DMS153 treated with DMSO at 0.1 percent for 48 hours (cell line): ENCODE results near the gene NTRK3.

Source experiments
- DNase-seq: peaks from one replicate; lab custom pipeline; 2025; ENCODE audit not compliant: unreplicated experiment; lab: John Stamatoyannopoulos, UW

NTRK3 gene

GRCh38 chr15:87949151-87949574 is 307.4 kb downstream of the NTRK3 start:
- no peak for DNase-seq

DNA sequence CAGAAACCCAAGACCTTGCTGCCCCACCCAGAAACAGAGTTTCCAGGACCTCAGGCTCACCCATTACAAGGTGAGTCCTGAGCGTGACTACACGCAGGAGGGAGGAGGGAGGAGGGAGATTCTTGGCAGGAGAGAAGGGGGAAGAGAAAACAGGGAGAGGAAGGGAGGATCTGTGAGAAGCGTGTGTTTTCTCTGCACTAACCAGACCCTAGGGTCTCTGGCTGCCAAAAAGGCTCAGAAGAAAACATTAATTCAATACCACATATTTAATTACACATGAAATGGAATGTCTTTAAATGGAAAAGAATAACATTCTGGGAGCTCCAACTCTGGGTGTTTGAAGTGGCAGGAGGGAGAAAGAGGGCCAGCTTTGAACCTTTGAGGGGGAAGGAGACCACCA is 309.0 kb downstream of the NTRK3 start:
- no peak for DNase-seq

DNA sequence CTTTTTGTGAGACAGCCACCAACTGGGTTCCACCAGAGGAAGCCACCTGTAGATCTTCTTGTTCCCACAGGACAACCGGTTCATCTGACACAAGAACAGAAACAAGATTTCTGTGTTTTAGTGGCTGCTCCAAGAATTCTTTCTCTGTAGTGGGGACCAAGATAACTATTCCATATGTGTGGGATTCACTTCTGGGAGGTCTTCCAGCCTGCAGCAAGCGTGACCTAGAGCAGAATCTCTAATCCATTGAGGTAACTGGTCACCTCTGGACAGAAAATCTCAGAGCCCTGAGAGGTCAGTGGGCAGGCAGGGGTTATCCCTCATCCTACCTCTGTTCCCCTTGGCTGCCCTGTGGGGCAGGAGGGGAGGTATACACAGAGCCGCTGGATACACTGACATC is 311.3 kb downstream of the NTRK3 start:
- DNase-seq = no peak

DNA sequence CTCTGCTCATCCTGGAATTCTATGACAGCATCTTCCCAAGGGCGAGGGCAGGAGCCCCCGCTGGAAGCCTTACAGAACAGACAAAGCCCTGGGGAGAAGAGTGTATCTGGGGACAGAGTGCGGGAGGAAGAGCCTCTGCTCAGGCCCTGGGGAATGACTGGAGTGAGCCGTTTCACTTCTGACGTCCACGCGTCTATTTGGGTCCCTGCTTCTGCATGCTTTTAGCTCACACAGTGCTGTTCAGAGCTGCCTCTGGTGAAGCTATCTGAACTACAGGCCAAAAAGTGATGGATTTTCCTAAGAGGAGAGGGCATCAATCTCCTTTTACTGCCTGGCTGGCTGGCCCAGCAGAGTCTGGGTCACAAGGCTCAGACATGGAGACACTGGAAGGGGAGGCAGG is 311.8 kb downstream of the NTRK3 start:
- no peak for DNase-seq

DNA sequence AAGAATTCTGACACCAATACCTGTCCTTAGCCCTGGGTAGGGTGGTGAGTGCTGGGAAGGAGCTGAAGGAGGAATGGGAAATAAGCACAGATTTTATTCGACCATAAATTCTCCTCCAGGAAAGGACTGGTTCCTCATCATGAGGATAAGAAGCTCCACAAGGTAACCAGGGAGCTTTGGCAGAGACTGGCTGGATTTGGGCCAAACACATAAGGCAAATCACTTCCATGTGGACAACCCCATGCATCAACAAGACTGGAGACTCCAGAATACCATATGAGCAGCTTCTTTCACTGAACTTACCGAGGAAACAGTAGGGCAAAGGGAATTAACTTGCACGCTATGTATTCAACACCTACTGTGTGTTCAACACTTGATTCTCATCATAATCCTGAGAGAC is 312.5 kb downstream of the NTRK3 start:
- no peak for DNase-seq

DNA sequence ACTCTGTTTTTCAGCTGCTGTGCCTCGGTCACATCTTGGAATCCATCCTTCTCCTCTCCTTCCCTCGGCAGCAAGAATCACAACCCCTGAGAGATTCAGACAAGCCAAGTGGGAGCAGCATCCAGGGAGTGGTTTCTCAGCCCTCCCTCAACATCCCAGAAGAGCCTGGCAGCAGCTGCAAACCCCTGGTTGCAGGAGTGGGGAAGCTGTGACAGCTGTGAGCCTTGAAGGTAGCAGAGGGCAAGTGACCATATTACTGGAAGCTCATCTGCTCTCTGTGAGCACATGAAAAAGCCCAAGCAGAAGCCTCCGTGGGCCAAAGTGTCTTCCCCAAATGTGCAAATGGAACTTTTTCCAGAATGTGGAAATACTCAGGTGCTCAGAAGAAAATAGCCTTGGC is 312.9 kb downstream of the NTRK3 start:
- DNase-seq = no peak

- no peak for DNase-seq
Observed at GRCh38 chr15:87942316-87942715, 314.2 kb downstream of the NTRK3 start.

DNA sequence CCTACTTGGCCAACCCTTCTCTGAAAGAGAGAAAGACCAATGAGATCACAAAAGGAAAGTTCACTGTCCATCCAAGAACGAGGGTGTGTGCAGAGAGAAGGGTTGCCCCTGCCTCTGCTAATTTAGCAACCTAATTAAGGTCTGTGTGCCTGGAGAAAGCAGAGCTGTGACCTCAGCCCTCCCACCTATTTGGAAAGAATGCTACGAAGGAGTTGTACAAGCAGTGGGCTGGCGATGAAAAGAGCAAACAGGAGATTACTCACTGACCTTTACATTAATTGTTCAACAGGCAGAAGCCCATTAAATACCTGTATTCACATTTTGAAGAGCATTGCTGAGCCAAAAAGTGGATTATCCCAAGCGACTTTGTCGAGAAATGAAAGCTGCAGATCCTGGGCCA is 314.9 kb downstream of the NTRK3 start:
- DNase-seq = no peak

DNA sequence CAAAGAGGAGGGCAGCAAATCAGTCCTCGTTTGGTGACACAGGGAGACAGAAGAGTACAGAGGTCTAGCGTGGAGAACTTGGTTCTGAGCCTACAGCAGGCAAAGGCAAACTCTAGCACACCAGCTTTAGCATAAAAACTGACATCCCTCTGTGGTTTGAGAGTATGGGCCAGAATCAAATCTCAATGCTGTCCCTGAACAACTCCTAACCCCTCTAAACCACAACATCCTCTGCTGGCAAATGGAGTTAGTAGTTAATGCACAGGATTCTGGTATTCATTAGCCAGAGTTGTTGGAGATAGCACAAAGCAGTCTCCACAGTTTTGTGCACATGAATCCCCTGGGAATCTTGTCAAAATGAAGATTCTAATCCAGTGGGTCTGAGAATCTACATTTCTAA is 315.8 kb downstream of the NTRK3 start:
- no peak for DNase-seq

- DNase-seq = no peak
Observed at GRCh38 chr15:87939848-87940457, 316.6 kb downstream of the NTRK3 start.

GRCh38 chr15:87938031-87938430 is 318.5 kb downstream of the NTRK3 start:
- no peak for DNase-seq

DNA sequence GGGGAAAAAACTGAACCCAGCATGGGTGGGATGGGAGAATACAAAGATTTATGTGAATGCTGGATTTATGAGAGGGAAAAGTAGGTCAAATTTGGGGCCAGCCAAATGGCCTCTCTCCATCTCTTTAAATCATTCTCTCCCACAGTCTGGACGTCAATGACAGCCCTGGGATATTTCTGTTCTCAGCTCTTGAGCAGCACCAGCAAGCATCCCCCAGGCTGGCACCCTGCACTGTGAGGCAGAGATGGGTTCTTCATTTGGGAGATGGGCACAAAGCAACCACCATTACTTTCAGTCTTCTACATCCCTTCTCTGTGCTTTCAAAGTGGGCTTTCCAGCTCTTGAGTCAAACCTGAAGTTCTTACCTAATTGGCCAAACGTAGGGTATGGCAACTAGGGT is 321.0 kb downstream of the NTRK3 start:
- no peak for DNase-seq

GRCh38 chr15:87931584-87931983 is 325.0 kb downstream of the NTRK3 start:
- no peak for DNase-seq

GRCh38 chr15:87930457-87930856 is 326.1 kb downstream of the NTRK3 start:
- DNase-seq = no peak

GRCh38 chr15:87929841-87930240 is 326.7 kb downstream of the NTRK3 start:
- no peak for DNase-seq

DNA sequence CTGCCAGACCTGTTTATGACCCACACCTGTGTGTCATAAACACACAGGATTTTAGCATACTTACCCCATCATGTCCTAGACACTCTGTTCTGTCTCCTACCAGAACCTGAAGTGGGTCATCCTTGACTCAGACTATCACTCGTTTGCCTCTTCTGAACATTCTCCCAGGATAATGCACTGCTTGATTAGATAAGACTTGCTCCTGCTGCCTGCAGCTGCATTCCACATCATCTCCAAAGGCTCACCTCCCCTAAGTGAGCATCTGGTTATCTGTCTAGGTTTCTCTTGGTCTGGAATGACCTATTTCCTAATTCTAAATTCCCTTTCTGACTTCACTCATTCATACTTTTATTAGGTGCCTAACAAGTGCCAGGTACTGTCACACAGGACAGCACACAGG is 332.1 kb downstream of the NTRK3 start:
- no peak for DNase-seq

GRCh38 chr15:87919064-87919463 is 337.5 kb downstream of the NTRK3 start:
- no peak for DNase-seq

DNA sequence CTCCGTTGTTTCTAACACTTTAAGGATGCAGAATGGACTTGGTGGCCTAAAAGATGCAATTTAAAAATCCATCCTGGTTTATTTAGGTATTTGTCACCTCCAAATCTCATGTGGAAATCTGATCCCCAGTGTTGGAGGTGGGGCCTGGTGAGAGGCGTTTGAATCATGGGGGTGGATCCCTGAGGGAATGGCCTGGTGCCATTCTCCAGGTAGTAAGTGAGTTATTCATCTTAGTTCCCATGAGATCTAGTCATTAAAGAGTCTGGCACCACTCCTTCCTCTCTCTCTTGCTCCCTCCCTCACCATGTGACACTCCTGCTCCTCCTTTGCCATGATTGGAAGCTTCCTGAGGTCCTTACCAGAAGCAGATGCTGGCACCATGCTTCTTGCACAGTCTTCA is 339.1 kb downstream of the NTRK3 start:
- no peak for DNase-seq

- no peak for DNase-seq
Observed at GRCh38 chr15:87916208-87916607, 340.3 kb downstream of the NTRK3 start.

- DNase-seq = no peak
Observed at GRCh38 chr15:87910301-87910700, 346.2 kb downstream of the NTRK3 start.

GRCh38 chr15:87907676-87908446 is 348.7 kb downstream of the NTRK3 start:
- DNase-seq = no peak

GRCh38 chr15:87906444-87906843 is 350.1 kb downstream of the NTRK3 start:
- DNase-seq = no peak
